Activated CD4-positive, alpha-beta T cell treated with anti-CD3 and anti-CD28 coated beads, Interleukin-2, amount 50 U/mL, for 4 hours (primary cell): ENCODE measurements around the gene OVCH2.
"Not testable (repeated sequence)": the region's sequence is repeated elsewhere in the genome, so short reads cannot be mapped to it uniquely, and the experiment has no call there.

Source experiments
- DNase-seq, 2 experiments: peaks; one replicate each; pipeline ENCODE4 v3.0.0-alpha.2; 2020

OVCH2 gene

GRCh38 chr11:7671347-7672215 lies 34.7 kb downstream of the OVCH2 start:
- DNase-seq = no peak

GRCh38 chr11:7670641-7671040 lies 35.6 kb downstream of the OVCH2 start:
- no peak for DNase-seq

GRCh38 chr11:7668911-7669310 lies 37.4 kb downstream of the OVCH2 start:
- no peak for DNase-seq

- DNase-seq = no peak
Measured at GRCh38 chr11:7668464-7668863, 37.8 kb downstream of the OVCH2 start.

- no peak for DNase-seq
Measured at GRCh38 chr11:7667460-7667859, 38.8 kb downstream of the OVCH2 start.

- DNase-seq = no peak
Measured at GRCh38 chr11:7666292-7666866, 39.9 kb downstream of the OVCH2 start.

- DNase-seq = peak; percentile 49 to 55
Measured at GRCh38 chr11:7665473-7666291, 40.6 kb downstream of the OVCH2 start.

GRCh38 chr11:7664867-7665266 lies 41.4 kb downstream of the OVCH2 start:
- DNase-seq = no peak

- DNase-seq = not testable (repeated sequence)
Measured at GRCh38 chr11:7663531-7663930, 42.7 kb downstream of the OVCH2 start.

GRCh38 chr11:7657306-7658025 lies 48.8 kb downstream of the OVCH2 start:
- no peak for DNase-seq

- no peak for DNase-seq
Measured at GRCh38 chr11:7656704-7657103, 49.6 kb downstream of the OVCH2 start.

GRCh38 chr11:7655253-7656217 lies 50.7 kb downstream of the OVCH2 start:
- DNase-seq = no peak

GRCh38 chr11:7654195-7654705 lies 52.0 kb downstream of the OVCH2 start:
- no peak for DNase-seq

GRCh38 chr11:7651700-7652099 lies 54.6 kb downstream of the OVCH2 start:
- no peak for DNase-seq

- no peak for DNase-seq
Measured at GRCh38 chr11:7651140-7651551, 55.1 kb downstream of the OVCH2 start.

GRCh38 chr11:7648264-7648663 lies 58.0 kb downstream of the OVCH2 start:
- DNase-seq = no peak

- no peak for DNase-seq
Measured at GRCh38 chr11:7646866-7647265, 59.4 kb downstream of the OVCH2 start.

- DNase-seq = no peak
Measured at GRCh38 chr11:7645206-7645605, 61.1 kb downstream of the OVCH2 start.

GRCh38 chr11:7643314-7643713 lies 63.0 kb downstream of the OVCH2 start:
- DNase-seq = no peak

GRCh38 chr11:7642747-7643146 lies 63.5 kb downstream of the OVCH2 start:
- DNase-seq = no peak

GRCh38 chr11:7640816-7641215 lies 65.5 kb downstream of the OVCH2 start:
- DNase-seq = no peak

- no peak for DNase-seq
Measured at GRCh38 chr11:7639643-7640025, 66.6 kb downstream of the OVCH2 start.
